NCI-H187 (cell line): ENCODE measurements around the gene FHOD3.

Experiments used
- DNase-seq, 2 experiments: peaks; one replicate each; lab custom pipeline; 2025; lab: John Stamatoyannopoulos, UW

FHOD3 gene

DNA sequence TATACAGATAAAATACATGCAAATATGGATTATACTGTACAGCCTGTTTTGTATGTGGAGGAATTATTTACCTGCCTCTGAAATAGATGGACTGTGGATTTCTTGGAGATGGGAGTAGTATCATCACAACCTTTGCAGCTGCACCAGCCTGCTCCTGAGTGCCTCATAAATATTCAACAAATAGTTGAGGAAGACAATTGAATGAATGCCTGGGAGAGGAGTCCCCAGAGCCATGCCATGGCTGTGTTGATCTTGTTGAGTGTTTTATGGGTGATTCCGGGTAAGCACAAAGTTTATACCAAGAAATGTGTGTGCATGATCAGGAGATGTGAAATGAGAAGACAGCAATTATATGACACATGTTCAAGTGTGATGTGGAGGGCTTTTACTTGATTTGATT is 225.0 kb downstream of the FHOD3 start:
- no peak for DNase-seq

GRCh38 chr18:36525913-36526312 is 228.4 kb downstream of the FHOD3 start:
- no peak for DNase-seq

DNA sequence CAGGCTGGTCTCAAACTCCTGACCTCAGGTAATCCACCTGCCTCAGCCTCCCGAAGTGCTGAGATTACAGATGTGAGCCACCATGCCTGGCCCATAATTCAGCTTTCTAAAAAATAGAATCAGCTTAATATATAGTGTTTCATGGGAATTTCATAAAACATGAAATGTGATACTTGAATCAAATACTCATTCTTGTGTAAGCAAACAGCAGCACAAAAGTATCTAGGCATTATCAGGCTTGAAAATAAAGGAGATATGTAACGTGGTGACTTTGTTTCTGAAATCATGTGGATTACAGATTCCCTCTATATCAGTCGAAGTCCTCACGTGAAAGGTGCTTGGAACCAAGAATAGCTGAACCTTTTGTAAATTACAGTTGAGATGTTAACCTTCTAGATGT is 229.1 kb downstream of the FHOD3 start:
- DNase-seq, result no peak

- no peak for DNase-seq
These were observed 229.5 kb downstream of the FHOD3 start for GRCh38 chr18:36527051-36527450.

DNA sequence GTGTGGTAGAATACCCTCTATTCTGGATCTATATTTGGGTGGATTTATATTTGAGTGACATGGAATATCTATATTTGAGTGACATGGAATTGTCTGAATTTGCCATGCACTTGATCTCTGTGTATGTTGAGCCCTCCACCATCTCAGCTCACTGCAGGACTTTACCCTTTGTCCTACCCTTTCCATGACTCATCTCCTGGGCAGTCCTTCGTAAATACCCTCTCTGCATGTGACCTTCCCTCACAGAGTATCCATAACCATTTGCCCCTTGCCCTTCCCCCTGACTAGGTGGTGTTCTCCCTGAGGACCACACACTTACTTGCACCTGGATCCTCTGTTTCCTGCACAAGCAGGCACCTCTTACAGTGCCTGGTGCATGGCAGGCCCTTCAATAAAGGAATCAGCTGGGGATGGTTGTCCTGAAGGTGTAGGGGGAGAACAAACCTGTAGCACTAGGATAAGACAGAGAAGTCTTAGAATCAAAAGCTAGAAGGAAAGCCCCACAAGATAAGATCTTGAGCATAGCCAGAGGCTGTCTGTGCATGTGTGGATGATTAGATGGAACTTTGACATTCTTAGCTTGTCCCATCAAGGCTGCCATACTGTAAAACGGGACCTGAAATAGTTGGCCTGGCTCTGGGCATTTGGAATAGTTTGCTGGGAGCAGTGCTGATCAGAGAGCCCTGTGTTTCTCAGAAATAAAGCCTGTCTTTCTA is 230.4 kb downstream of the FHOD3 start:
- DNase-seq, result no peak

GRCh38 chr18:36529747-36530146 is 232.2 kb downstream of the FHOD3 start:
- no peak for DNase-seq

- no peak for DNase-seq
These were observed 233.3 kb downstream of the FHOD3 start for GRCh38 chr18:36530676-36531405.

- DNase-seq, result no peak
These were observed 234.1 kb downstream of the FHOD3 start for GRCh38 chr18:36531636-36532035.

- DNase-seq, result no peak
These were observed 234.9 kb downstream of the FHOD3 start for GRCh38 chr18:36532394-36532793.

- no peak for DNase-seq
These were observed 235.3 kb downstream of the FHOD3 start for GRCh38 chr18:36532815-36533214.

DNA sequence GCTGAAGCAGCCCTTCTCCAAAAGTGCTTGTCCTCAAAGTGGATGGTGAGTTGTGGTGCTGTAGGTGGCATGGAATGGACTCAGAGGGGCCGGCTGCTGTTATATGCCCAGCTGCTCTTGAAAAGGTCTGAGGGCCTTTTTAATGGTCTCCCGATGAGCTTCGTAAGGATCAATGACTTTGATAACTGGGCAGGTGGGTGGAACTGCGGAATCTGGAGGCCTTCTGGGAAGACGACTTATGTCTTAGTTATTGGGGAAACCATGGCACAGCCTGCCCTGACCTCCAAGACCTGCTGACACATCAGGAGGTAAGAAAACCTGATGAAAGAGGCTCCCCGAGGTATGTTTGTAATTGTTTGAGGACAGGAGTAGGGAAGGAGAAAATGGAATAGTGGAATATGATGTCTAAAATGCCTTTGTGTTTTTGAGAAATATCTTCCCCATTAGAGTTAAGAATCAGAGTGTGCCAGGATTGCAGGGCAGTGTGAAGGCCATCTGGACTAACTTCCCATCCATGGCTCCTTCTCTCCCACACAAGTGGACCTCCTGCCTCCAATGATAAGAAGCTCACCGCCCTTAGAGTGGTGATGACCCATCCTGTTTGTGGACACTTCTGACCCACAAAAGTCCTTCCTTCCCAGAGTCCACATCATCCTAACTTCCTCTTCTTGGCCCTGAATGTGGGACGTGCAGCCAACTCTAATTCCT is 236.1 kb downstream of the FHOD3 start:
- no peak for DNase-seq

DNA sequence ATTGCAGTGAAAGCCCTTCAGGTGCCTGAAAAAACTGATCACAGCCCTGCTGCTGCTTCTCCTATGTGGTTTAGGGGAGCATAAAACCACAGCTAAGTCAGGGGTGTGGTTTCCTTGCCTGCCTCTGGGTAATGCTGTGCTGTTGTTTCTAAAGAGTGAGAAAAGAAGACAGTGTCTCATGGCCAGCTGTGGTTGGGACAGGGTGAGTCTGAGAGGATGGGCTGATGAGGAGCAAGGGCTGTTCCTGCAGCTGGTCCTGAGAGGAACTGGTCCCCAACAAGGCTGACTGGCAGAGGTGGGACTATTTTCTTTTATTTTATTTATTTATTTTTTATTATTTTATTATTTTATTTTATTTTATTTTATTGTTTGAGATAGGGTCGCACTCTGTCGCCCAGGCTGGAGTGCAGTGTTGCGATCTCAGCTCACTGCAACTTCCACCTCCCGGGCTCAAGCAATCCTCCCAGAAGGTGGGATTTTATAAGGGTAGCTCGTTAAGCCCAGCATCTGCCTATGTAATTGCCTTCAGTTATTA is 236.7 kb downstream of the FHOD3 start:
- DNase-seq, result no peak

DNA sequence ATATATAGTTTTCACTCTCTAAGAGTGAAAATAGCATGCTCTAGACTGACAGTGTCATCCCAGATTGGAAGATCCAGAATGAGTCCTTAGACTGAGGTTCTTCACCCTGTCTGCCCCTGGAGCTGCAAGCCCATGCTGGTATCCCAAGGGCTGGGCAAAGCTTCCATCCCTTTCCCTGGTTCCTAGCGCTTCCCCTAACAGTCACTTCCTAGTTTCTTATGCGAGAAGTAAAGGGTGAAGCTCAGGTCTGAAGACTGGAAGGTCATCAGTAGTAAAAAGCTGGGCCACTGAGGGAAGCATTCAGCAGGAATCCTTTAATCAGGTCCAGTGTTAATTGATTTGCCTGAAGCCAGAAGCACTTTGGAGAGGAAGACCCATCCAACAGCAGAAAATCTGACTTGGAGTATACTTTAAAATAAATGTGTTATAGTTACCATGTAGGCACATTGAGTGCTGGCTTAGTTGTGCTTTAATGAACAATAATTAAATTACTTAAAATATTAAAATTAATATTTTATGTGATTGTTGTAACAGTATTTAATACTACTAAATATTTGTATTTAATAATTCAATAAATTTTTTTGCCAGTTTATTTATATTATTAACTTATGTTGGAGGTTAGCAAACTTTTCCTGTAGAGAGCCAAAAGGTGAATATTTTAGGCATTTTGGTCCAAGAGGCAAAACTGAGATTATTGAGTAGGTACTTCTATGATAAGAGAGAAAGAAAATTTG is 237.9 kb downstream of the FHOD3 start:
- no peak for DNase-seq

- no peak for DNase-seq
These were observed 238.9 kb downstream of the FHOD3 start for GRCh38 chr18:36536426-36536825.

GRCh38 chr18:36537289-36537688 is 239.8 kb downstream of the FHOD3 start:
- DNase-seq, result no peak

DNA sequence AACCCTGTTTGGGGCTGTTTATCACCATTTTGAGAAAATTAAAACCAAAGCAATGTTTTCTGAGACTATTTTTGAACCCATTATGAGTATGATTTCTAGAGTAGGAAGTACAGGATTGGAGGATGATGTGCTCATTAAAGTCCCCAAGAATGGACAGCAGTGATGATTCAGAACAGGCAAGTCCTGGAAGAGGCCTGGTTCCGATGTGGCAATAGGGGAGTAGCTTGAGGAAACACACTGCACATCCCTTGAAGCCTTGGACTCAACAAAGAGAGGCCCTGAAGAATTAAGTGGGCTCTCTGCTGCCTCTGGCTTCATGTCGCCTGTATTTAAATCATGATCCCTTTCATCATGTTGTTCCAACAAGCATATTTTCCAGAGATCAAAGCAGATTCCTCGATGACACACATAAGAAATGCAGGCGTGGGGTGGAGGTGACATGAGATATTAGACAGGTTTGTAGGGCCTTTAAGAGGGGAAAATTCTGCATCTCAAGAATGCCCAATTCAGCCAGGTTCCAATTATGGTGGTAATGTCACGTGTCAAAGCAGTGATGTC is 242.2 kb downstream of the FHOD3 start:
- no peak for DNase-seq

DNA sequence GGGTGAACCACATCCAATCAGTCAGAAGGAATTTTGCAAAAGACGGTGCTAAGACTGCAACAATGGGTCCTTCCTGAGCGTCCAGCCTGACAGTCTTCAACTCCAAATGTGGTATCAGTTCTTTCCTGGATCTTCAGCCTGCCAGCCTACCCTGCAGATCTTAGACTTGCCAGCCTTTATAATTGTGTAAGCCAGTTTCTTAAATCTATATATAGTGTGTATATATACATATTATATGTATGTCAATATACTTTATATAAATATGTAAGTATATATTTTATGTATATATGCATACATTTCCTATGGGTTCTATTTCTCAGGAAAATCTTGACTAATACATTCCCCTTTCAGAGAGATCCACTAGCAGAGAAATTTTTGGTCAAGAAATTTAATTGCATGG is 245.5 kb downstream of the FHOD3 start:
- DNase-seq, result no peak

- DNase-seq, result peak; percentile 49 to 58
These were observed 246.6 kb downstream of the FHOD3 start for GRCh38 chr18:36543991-36544725.

DNA sequence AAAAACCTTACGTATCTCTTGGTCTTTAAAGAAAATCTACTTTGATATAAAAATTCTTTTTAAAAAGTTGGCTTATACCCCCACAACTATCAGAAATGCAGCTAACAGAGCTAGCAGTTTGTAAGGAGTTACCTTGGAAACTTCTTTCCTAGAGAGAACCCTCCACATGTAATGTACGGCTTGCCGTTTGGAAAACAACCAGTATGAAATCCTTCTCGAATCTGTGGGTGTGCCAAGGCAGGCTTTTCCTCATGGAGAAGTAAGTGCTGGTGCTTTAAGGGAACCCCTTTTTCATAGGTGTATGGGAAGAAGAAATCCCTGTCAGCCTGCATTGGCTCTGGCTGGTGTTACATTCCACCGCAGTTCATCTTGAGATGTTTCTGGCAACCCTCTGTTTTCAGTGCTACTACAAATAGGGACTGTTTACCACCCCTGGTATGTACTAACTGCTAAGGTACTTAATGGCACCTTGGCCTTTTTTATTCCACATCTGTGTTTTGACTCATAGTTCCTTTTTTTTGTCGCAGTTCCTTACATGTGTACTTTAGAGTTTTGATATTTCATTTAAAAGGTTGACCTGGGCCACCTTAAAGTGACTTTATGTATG is 248.4 kb downstream of the FHOD3 start:
- no peak for DNase-seq

DNA sequence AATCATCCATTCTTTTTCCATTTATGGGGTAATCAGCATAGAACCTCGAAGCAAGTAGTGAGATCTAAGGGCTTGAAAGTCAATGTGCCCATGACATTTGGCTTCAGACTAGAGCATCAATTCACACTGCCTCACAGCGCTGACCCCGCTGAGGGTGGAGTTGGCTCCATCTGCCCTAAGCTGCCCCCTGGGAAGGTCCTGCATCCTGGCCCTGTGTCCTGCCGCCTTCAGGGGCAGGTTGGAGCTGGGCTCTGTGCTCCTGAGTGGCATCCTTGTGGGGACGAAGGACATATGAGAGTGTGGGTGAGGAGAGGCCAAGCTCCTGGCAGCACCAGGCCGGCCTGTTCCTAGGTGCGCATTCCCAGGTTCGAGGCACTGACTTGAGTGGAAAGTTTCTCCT is 249.4 kb downstream of the FHOD3 start:
- no peak for DNase-seq

DNA sequence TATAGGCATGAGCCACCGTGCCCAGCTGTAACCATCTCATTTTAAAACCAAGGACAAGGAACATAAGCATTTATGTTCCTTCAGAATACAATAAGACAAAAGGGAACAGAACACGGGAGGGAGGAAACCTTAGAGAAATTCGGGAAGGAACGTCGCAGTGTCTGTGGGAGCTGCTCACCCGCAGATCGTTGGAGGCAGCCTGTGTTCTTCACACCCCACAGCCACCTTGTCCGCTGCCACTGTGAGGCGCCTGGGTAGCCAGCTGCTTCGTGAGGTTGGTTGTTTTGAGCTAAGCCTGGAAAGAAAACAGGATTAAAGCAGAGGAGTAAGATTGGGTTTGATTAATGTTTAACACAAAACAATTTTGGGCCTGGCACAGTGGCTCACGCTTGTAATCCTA is 250.0 kb downstream of the FHOD3 start:
- DNase-seq, result no peak
